HG03103 (cell line): ENCODE data around the gene ANKS6.
"Not testable (repeated sequence)": the region's sequence is repeated elsewhere in the genome, so short reads cannot be mapped to it uniquely, and the experiment has no call there.

ENCODE experiments used
- ATAC-seq: cut with Tn5 transposase; IDR thresholded peaks from one replicate; pipeline ENCODE4 v1.9.1; 2021; ENCODE audit warnings: low read depth; ENCODE audit not compliant: unreplicated experiment

The ANKS6 gene

GRCh38 chr9:98708103-98708932 is 88.0 kb downstream of the ANKS6 start:
- no peak for ATAC-seq

GRCh38 chr9:98707166-98708102 is 88.9 kb downstream of the ANKS6 start:
- peak; percentile 55 for ATAC-seq

GRCh38 chr9:98706651-98707165 is 89.6 kb downstream of the ANKS6 start:
- no peak for ATAC-seq

GRCh38 chr9:98702835-98703380 is 93.4 kb downstream of the ANKS6 start:
- no peak for ATAC-seq

- no peak for ATAC-seq
Measured at GRCh38 chr9:98702340-98702739, 94.0 kb downstream of the ANKS6 start.

GRCh38 chr9:98701576-98701975 is 94.8 kb downstream of the ANKS6 start:
- no peak for ATAC-seq

GRCh38 chr9:98700801-98701200 is 95.6 kb downstream of the ANKS6 start:
- no peak for ATAC-seq

- ATAC-seq, result no peak
Measured at GRCh38 chr9:98698856-98699255, 97.5 kb downstream of the ANKS6 start.

GRCh38 chr9:98694943-98695342 is 101.4 kb downstream of the ANKS6 start:
- ATAC-seq, result no peak

- ATAC-seq, result no peak
Measured at GRCh38 chr9:98692392-98692791, 104.0 kb downstream of the ANKS6 start.

- no peak for ATAC-seq
Measured at GRCh38 chr9:98691890-98692289, 104.5 kb downstream of the ANKS6 start.

GRCh38 chr9:98690686-98691085 is 105.7 kb downstream of the ANKS6 start:
- ATAC-seq, result no peak

GRCh38 chr9:98688710-98689495 is 107.5 kb downstream of the ANKS6 start:
- no peak for ATAC-seq

GRCh38 chr9:98687911-98688310 is 108.4 kb downstream of the ANKS6 start:
- ATAC-seq, result no peak

- no peak for ATAC-seq
Measured at GRCh38 chr9:98686961-98687855, 109.1 kb downstream of the ANKS6 start.

GRCh38 chr9:98684816-98685215 is 111.5 kb downstream of the ANKS6 start:
- not testable (repeated sequence) for ATAC-seq
